Endothelial cell of umbilical vein (primary cell): ENCODE results near the gene RYR2. TPM values are rescaled to one million over a fixed set of nuclear protein-coding genes. Genes with fewer than 3 reads are reported as not detected.

ENCODE experiments used
- BruUV-seq: library from RNA; stranded (reverse); fragments of 400-500 nt; replicated peaks from 2 replicates; lab custom pipeline; 2021; lab: Mats Ljungman, UMichigan
- CTCF ChIA-PET: fragments of 300-600, 350-600 bp; sonication (Branson Sonifier 250); formaldehyde crosslinking; loops from one replicate; lab custom pipeline; 2021; ENCODE audit warnings: antibody characterized with exemption, inconsistent platforms; lab: Charles Lee
- POLR2A ChIA-PET: fragments of 300-600, 350-600 bp; sonication (Branson Sonifier 250); formaldehyde crosslinking; loops from one replicate; lab custom pipeline; 2021; ENCODE audit warnings: antibody characterized with exemption, inconsistent platforms; lab: Charles Lee
- DNase-seq: peaks from one replicate; pipeline ENCODE4 v3.0.0-alpha.2; 2011; ENCODE audit warnings: low read depth, low spot score
- FAIRE-seq: peaks from 2 replicates; lab custom pipeline; 2011; peaks lifted over from hg19 to GRCh38; lab: Jason Lieb, UNC
- H2AFZ ChIP-seq: 2 replicates; pipeline ENCODE4 v1.6.0; 2012; ENCODE audit warnings: low read depth, low read length, control low read depth, inconsistent platforms
- H3K27ac ChIP-seq: 2 replicates; pipeline ENCODE4 v1.5.1; 2011; ENCODE audit warnings: low read depth, mild to moderate bottlenecking, control low read depth, low read length, moderate library complexity; ENCODE audit not compliant: insufficient read depth
- H3K27me3 ChIP-seq, 2 experiments: 2 replicates each; pipeline versions ENCODE4 v1.6.0 to v1.6.1; 2011; ENCODE audit warnings: low read length in 2 of 2, mixed read lengths in 1 of 2; ENCODE audit not compliant: control insufficient read depth in 2 of 2, insufficient read depth in 2 of 2
- H3K36me3 ChIP-seq, 2 experiments: 2 replicates in 1 of 2; 3 replicates in 1 of 2; pipeline ENCODE4 v1.5.1; 2011; ENCODE audit warnings: low read length in 2 of 2, mild to moderate bottlenecking in 1 of 2, moderate library complexity in 1 of 2; ENCODE audit not compliant: control insufficient read depth in 2 of 2, insufficient read depth in 2 of 2; ENCODE audit errors: extremely low read depth in 1 of 2
- H3K4me1 ChIP-seq: 3 replicates; pipeline ENCODE4 v1.5.1; 2011; ENCODE audit warnings: mild to moderate bottlenecking, low read length; ENCODE audit not compliant: control insufficient read depth, insufficient read depth; ENCODE audit errors: extremely low read depth
- H3K4me2 ChIP-seq: 2 replicates; pipeline ENCODE4 v1.6.1; 2011; ENCODE audit warnings: low read length, control low read depth, mixed read lengths; ENCODE audit not compliant: insufficient read depth
- H3K4me3 ChIP-seq, 3 experiments: fragments of 200-600 bp in 1 of 3; sonication (generic), shearing (Covaris generic) in 1 of 3; replicated peaks in 1 of 3; 2 replicates each; pipeline ENCODE4 v1.5.1; 2011 to 2016; ENCODE audit warnings: control low read depth in 3 of 3, low read length in 3 of 3, mild to moderate bottlenecking in 2 of 3, inconsistent platforms in 1 of 3, low read depth in 1 of 3, moderate library complexity in 1 of 3; ENCODE audit not compliant: insufficient read depth in 1 of 3
- H3K79me2 ChIP-seq: 2 replicates; pipeline ENCODE4 v1.6.0; 2012; ENCODE audit warnings: low read length, inconsistent platforms; ENCODE audit not compliant: control insufficient read depth, insufficient read depth
- H3K9ac ChIP-seq: replicated peaks from 2 replicates; pipeline ENCODE3; 2011; ENCODE audit warnings: low read length, control low read depth; ENCODE audit not compliant: insufficient read depth; ENCODE audit errors: extremely low read depth
- H3K9me1 ChIP-seq: replicated peaks from 3 replicates; pipeline ENCODE4 v1.6.0; 2011; ENCODE audit warnings: mild to moderate bottlenecking, low read length; ENCODE audit not compliant: control insufficient read depth, insufficient read depth; ENCODE audit errors: extremely low read depth
- H3K9me3 ChIP-seq: replicated peaks from 2 replicates; pipeline ENCODE4 v1.5.1; 2012; ENCODE audit warnings: low read length, inconsistent platforms; ENCODE audit not compliant: control insufficient read depth, insufficient read depth
- H4K20me1 ChIP-seq: replicated peaks from 2 replicates; pipeline ENCODE3; 2011; ENCODE audit warnings: mild to moderate bottlenecking, low read length; ENCODE audit not compliant: control insufficient read depth, insufficient read depth; ENCODE audit errors: extremely low read depth
- EZH2 ChIP-seq: IDR thresholded peaks from 2 replicates; pipeline ENCODE4 v1.6.1; 2012; ENCODE audit warnings: borderline replicate concordance, low read depth, mild to moderate bottlenecking, moderate library complexity, low read length, inconsistent platforms; ENCODE audit not compliant: severe bottlenecking
- FOS ChIP-seq: IDR thresholded peaks from 2 replicates; pipeline ENCODE4 v1.6.1; 2011; ENCODE audit warnings: mild to moderate bottlenecking, low read length, moderate library complexity, borderline replicate concordance; ENCODE audit not compliant: insufficient read depth
- GATA2 ChIP-seq: IDR thresholded peaks from 2 replicates; pipeline ENCODE4 v1.7.0; 2011; ENCODE audit warnings: low read depth, mild to moderate bottlenecking, moderate library complexity, mixed read lengths, low read length; ENCODE audit not compliant: insufficient read length, insufficient read depth
- JUN ChIP-seq: IDR thresholded peaks from 2 replicates; pipeline ENCODE4 v1.6.1; 2011; ENCODE audit warnings: borderline replicate concordance, low read depth; ENCODE audit not compliant: insufficient read length, insufficient read depth
- MYC ChIP-seq: IDR thresholded peaks from one replicate; pipeline ENCODE4 v1.6.1; 2011; ENCODE audit warnings: mild to moderate bottlenecking, low read depth, low read length
- dilution Hi-C: fragments of 300-500 bp; cut with MboI; formaldehyde crosslinking; loops from one replicate; pipeline ENCODE4 v1.15.0; 2019; ENCODE audit warnings: low sequenced_read_pairs; ENCODE audit not compliant: extremely low pct_ligation_motif_present
- intact Hi-C: fragments of 100-400 bp; cut with micrococcal nuclease; formaldehyde crosslinking; loops from one replicate; pipeline ENCODE4 v1.10.0; 2022
- polyA plus RNA-seq, 4 experiments: library from polyadenylated mRNA; depleted of rRNA in 3 of 4; stranded (reverse) in 3 of 4; unstranded in 1 of 4; fragments of >200 nt; gene quantifications; 2 replicates each; pipeline versions ENCODE4 v1.2.1 to v1.2.3, GENCODE V29; 2011 to 2012; ENCODE audit warnings: missing spikeins in 1 of 4
- total RNA-seq: library from RNA; stranded (reverse); gene quantifications from 2 replicates; pipeline ENCODE4 v1.2.3, GENCODE V29; 2021

The RYR2 gene
- total and polyA plus RNA-seq, 2 donors (not counting 3 experiments of a cell fraction or from before 2014, with no cell fraction given): not detected

DNA sequence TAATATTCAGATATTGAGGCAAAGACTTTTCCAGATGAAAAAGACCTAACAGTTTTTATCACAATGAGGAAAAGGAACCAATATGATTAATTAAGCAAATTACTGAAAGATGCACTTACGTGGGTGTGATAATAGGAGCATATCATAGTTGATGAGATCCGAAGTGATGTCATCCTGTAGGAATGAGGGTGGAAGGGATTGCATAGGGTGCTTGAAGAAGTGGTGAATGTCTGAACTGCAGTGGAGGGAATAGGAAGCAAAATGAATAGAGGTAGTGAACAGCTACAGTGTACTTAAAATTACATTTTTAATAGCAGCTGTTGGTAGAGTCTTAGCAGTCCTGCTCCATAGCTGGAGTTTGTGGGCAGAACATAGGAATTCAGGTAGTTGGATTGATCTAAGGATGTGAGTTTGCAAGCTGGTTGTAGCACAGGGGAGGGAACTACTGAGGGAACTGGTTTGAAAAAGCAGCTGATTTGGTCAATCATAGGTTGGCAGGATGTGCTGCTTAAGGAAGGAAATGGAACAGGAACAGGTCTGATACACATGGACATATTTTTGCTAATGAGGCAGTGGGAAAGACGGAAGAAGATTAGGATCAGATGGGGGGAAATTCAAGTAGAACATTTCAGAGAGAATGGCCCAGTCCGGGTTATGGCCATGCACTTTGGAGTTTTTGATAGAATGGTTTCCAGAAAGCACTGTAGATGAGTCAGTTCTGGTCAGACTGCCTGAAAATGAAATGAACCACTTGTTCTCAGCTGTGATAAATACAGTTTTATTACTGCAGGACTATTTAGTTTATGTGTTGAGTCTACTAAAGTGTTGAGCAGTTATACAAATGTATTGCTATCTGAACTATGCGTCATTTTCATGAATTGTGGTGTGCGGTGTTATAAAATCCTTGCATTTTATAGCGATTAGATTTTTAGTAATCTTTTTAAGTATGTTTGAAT, 155.8 kb downstream of the RYR2 start:
- FAIRE-seq (no peak), DNase-seq (no peak)
- TF ChIP-seq FOS (no peak), EZH2 (no peak), GATA2 (peak; percentile 10)
- H3K4me1 ChIP-seq: no peaks in the 10 kb centered on the region
- POLR2A ChIA-PET: no interaction called here
- H3K27me3 ChIP-seq: no peaks in the 10 kb centered on the region
- no peak overlapping the region for H3K4me3 ChIP-seq
- BruUV-seq: no TSS peak
- dilution Hi-C loops: no loop called here
- H3K27ac ChIP-seq: no peak overlapping the region
- H4K20me1 ChIP-seq: no peaks in the 10 kb centered on the region
- no peaks in the 10 kb centered on the region for H3K9me3 ChIP-seq
- H3K4me2 ChIP-seq: no peak overlapping the region
- CTCF ChIA-PET: no interaction called here
- no peaks in the 10 kb centered on the region for H3K79me2 ChIP-seq
- H3K9ac ChIP-seq: no peak overlapping the region
- no peaks in the 10 kb centered on the region for H3K9me1 ChIP-seq
- intact Hi-C loops: no loop called here
- H2AFZ ChIP-seq: no peak overlapping the region
- H3K36me3 ChIP-seq: no peaks in the 10 kb centered on the region

- DNase-seq (no peak), FAIRE-seq (no peak)
- no TSS peak for BruUV-seq
- H4K20me1 ChIP-seq: no peaks in the 10 kb centered on the region
- H3K4me1 ChIP-seq: no peaks in the 10 kb centered on the region
- POLR2A ChIA-PET: no interaction called here
- CTCF ChIA-PET: no interaction called here
- no peaks in the 10 kb centered on the region for H3K27me3 ChIP-seq
- no peak overlapping the region for H3K4me3 ChIP-seq
- H3K27ac ChIP-seq: no peak overlapping the region
- H3K9me3 ChIP-seq: no peaks in the 10 kb centered on the region
- no peak overlapping the region for H3K9ac ChIP-seq
- no peaks in the 10 kb centered on the region for H3K36me3 ChIP-seq
- no peak overlapping the region for H2AFZ ChIP-seq
- dilution Hi-C loops: no loop called here
- H3K79me2 ChIP-seq: no peaks in the 10 kb centered on the region
- H3K4me2 ChIP-seq: no peak overlapping the region
- intact Hi-C loops: no loop called here
- no peaks in the 10 kb centered on the region for H3K9me1 ChIP-seq
- TF ChIP-seq FOS (no peak), MYC (no peak), JUN (no peak)
Measured at GRCh38 chr1:237199026-237199425, 157.0 kb downstream of the RYR2 start.
